ENCODE data around the gene PBX1.

PBX1 gene

DNA sequence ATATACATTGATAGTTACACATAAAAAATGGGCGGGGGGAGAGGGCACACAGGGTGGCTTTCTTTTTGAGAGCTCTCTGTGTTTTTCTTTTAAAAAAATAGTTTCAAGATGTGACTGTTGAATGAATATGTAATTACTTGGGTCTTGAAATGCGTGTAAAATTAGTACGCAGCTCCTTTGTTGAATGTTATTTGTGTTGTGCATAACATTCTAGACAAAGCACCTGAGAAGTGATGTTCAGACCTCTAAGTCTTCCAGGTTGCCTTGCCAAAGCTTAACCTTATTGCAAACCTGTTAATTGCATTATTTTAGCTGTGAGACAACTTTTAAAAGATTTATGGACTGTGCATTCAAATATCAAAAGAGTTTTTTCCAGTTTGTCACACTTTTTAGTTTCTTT lies 5.4 kb downstream of the PBX1 start:
- no peak for DNase-seq

DNA sequence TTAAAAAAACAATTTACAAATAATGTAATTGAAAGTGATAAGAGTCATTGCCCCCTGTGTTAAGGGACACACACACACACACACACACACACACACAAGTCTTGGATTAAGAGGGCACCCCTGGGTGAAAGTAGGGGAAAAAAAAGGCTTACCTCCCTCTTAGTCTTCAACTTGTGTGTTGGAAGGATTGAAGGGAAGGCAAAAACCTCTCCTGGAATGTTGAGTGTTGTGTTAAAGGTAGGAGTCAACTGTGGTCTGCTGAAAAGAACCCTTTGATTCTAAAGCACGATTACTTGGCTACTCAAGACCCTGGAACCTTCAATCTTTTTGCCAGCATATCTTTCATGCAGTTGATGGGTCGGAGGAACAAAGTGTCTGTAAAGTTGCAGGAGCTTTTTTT lies 6.4 kb downstream of the PBX1 start:
- DNase-seq: no peak

DNA sequence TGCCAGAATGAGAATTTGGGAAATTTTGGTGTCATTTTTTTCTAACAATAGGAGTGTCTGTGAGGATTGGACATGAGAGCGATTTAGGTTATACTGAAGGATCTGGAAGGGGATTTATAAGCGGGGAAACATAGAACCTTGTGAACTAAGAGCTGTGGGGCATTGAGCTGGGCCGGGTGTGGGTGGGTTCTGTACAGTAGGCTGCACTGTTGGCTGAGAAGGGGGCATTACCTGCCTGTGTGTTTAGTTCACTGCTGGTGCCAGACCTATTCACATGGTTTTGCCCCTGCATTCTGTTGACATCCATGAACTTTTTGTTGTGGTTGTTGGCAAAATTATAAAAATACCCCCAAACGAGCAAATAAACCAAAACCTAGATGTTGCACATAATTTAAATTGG lies 8.8 kb downstream of the PBX1 start:
- DNase-seq: no peak

DNA sequence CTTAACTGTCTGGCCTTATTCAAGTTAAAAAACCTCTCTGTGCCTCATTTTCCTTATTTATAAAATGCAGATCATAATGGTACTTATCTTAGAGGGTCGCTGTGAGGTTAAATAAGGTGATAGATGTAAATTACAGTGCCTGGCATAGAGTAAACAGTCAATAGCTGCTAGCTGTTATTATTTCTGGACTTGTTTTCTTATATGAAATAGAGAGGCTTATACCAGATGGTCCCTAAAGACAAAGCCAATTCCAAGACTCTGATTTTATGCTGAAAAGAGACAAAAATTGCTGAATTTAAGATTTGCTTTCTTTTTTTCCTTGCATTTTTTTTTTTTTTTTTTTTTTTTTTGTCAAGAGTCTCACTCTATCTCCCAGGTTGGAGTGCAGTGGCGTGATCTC lies 10.3 kb downstream of the PBX1 start:
- no peak for DNase-seq

DNA sequence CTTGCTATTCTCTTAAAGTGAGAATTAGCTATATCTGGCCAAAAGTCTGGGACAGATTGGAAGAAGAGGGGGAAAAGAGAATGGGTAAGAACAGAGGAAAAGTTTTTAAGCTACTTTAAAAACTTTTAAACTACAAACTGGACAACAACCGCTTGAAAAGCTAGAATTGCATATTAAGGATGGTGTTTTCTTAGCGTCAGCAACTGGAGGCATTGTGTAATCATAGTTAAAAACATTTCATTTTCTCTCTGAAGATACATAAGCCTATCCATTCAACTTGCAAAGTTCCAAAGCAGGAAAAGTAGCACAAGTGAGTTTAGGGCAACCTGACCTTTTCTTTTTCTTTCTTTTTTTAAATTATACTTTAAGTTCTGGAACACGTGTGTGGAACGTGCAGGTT lies 10.9 kb downstream of the PBX1 start:
- no peak for DNase-seq

GRCh38 chr1:164571333-164571732 lies 12.3 kb downstream of the PBX1 start:
- no peak for DNase-seq

GRCh38 chr1:164575356-164575886 lies 16.4 kb downstream of the PBX1 start:
- no peak for DNase-seq

GRCh38 chr1:164576291-164577271 lies 17.6 kb downstream of the PBX1 start:
- DNase-seq: no peak

GRCh38 chr1:164577291-164577690 lies 18.3 kb downstream of the PBX1 start:
- no peak for DNase-seq

DNA sequence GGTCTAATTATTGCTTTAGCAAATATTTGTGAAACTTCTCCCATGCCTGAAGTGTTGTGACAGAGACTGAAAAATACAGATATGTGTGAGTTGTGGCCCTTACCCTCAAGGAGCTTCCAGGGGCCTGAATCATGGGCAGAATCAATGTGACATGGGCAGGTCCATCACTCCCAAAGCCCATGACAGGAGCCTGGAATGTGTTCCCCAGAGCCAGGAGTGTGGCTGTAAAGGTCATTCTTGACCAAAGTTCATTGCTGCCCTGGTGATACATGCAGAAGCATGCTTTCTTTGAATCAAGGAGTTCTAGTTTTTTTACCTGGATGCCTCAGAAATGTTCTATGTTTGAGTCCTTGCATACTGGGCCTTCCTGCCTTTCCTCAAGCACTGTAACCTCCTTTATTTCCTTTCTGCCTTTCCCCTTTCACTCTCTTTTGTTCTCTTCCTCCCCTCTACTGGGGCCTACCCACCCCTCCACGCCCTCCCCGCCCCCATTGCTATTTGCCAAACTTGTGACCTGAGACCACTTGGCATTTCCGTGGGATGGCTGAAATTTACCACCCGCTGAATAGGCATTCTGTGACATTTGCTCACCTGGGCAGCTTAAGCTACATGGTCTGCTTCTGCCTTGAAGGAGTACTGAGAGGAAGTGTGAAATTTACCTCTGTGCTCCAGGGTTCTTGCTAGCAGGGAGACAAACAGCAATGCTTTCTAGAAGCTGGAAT lies 19.7 kb downstream of the PBX1 start:
- no peak for DNase-seq

DNA sequence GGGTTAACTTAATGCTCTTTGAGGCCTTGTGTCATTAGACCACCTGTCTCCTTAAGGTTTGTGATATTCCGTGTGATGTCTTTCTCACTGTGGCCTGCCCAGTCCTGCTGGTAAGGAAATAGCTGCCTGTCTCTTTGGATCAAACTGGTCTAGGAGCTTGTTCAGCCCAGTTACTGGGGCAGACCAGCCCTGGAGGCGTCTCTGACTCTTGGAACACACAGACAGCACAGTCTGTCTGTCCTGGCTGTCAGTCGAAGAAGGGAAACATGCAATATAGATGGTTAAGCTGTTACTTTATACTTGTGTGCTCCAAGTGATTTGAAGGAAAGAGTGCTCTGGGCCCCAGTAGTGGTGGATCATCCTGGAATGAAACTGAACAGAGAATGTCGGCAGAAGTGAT lies 20.4 kb downstream of the PBX1 start:
- no peak for DNase-seq

DNA sequence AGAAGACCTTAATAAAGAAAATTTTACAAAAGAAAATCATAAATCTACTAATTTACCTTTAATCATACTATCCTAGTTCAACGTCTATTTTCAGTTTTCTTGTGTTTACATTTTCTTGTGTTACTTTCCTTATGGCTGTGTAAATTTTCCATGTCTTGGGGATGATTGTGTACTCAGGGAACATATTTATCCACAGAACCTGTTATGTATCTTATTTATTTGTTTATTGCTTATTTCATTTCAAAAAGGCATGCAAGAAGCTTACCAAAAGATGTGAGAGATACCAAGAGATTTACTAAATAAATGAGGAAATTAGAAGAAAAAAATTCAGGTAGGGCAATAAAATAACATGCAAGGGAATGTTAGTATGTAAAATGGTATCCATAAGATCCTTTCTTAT lies 22.8 kb downstream of the PBX1 start:
- no peak for DNase-seq

DNA sequence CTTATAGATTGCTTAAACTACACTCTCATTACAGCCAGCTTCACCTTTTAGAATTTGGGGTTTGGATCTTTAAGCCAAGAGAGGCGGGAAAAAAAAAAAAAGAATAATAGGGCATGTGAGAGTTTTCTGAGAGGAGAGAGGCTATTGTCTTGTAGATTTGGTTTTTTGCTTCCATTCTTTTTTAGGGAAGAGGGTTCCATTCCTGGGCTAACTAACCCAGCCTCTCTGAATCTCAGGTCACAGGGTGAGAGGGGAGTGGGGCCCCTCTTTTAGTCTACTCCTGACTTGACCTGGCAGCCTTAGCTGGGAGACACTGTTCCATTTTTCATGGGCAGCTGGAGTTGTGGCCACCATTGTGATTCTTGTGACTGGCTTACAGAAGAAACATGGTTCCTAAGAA lies 24.2 kb downstream of the PBX1 start:
- no peak for DNase-seq

DNA sequence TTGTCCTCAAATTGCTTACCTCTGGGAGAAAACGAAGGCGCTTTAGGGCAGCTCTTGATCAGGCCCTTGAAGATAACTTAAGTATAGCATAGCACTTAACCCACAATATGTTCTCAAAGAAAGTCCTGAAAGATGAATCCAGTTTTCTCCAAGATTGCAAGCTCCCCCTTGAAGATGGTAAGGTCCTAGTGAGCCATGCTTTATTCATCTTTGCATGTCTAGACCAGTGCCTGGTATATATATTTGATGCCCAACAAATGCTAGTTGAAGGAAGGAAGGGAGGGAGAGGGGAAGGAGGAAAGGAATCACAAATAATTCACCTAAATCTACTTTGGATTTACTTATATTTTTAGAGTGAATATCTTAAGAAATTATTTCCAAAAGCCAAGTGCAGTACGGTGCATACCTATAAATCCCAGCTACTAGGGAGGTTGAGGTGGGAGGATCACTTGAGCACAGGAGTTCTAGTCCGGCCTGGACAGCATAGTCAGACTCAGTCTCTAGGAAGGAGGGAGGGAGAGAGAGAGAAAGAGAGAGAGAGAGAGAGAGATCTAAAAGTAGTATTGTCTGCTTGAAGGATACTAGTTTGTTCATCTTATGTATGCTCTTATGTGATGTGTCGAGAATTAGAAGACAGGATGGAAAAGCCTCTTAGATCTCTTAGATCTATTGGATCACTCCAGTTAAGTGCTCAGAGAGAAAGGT lies 25.0 kb downstream of the PBX1 start:
- DNase-seq: no peak

GRCh38 chr1:164586591-164586990 lies 27.6 kb downstream of the PBX1 start:
- no peak for DNase-seq

GRCh38 chr1:164587617-164588501 lies 28.9 kb downstream of the PBX1 start:
- DNase-seq: no peak

DNA sequence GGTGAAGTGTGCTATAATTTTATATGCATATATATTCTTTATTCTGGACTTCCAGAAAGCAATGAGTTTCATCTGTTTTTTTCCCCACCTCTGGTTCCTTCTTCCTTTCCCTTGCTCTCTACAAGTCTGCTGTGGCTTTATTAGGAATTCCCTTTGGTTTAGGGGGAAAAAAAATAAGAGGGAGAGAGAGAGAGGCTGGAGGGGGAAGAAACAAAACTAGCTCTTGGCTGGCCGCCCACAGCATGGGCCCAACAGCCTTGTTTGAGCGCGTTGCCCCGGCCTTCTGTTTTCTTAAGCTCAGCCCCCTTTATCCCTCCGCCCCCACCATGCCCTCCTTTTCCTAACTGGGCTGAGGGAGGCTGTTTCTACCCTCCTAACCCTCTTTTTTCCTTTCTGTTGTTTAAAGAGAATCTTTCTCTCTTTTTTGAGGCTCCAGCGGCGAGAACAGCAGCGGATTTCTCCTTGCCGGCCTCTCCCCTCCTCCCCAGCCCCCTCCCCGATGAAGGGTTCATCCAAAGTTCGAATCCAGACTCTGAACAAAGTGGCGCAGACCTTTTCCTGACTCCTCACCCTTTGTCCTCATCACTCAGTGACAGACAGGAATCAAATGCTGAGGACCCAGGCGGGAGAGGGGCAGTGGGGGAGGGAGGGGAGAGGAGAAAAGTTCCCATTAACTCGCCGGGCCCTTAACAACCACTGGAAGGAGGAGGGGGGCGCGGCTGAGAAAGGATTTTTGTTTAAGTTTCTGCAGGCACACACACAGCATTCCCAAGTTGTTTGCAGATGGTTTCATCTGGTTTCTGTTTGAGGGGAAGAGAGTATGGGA lies 29.7 kb downstream of the PBX1 start:
- DNase-seq: no peak

DNA sequence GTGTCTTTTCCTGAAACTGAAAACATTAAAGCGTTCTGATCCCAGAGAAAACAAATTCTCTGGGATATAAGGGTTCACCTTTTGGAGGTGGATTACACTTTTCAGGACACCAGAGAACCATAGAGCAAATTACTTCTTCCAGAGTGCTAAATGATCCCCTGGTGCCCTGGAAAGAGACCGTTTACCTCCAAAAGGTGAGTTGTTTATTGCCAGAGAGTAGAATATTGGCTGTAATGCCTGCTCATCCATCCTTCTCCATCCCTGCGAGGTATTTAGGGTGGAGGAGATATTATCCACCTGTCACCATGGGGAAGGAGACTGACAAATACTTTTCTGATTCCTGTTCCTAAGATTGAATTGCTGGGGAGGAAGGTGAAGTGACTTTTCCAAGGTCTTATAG lies 30.4 kb downstream of the PBX1 start:
- DNase-seq: no peak

DNA sequence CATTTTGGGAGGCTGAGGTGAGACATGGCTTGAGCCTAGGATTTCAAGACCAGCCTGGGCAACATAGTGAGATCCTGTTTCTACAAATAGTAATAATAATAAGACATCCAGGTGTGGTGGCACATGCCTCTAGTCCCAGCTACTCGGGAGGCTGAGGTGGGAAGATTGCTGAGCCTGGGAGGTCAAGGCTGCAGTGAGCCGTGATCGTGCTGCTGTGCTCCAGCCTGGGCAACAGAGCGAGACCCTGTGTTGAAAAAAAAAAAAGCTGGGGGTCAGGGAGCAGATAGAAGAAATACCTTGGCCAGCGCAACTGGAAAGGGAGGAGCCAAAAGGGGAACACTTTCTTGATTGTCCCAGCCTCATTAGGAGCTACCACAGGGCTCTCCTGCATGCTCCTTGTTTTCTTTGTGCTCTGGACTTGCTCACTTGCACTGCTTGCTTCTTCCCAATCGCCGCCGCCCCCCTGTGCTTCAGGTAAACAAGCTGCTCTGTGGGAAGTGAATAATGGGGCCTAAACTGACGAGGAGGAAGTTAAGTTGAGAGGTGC lies 31.1 kb downstream of the PBX1 start:
- DNase-seq: no peak

- DNase-seq: no peak
Measured at GRCh38 chr1:164590592-164590991, 31.6 kb downstream of the PBX1 start.

DNA sequence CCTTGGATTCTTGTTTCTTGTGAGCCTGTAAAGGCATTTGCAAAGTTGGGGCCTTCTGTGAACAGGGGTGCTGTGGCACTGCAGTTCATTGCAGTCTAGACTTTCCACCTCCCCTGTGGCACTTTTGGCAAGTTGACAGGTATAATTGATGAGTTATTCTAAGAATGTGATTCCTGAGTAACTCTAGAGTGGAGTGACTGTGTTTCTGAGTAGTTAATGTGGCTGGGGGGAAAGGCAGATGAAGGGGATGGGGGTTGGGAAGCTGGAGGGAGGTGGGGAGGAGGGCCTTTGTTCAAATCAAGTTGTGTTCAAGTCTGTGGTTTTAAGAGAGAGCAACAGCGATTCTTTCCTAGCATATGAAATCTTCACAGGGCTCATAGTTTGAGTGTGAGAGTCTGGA lies 32.9 kb downstream of the PBX1 start:
- DNase-seq: no peak
